Thymus (tissue), 11 donors: ENCODE data around the gene KYNU. TPM values are rescaled to one million over a fixed set of nuclear protein-coding genes. Genes with fewer than 3 reads are reported as not detected.
"Not testable (repeated sequence)": the region's sequence is repeated elsewhere in the genome, so short reads cannot be mapped to it uniquely, and the experiment has no call there.

Experiments used
- DNase-seq, 9 donors: peaks; one replicate each; pipeline ENCODE4 v3.0.0-alpha.2; 2013; ENCODE audit warnings: low spot score in 9 of 9, low read depth in 6 of 9, missing footprints in 1 of 9
- H3K27ac ChIP-seq, 2 donors: one replicate each; pipeline ENCODE4 v1.5.1; 2013; ENCODE audit warnings: control low read depth in 1 of 2, low read depth in 1 of 2, low read length in 1 of 2, mild to moderate bottlenecking in 1 of 2, moderate library complexity in 1 of 2
- H3K27me3 ChIP-seq, 2 donors: one replicate each; pipeline ENCODE4 v1.5.1; 2013; ENCODE audit warnings: low read length in 1 of 2; ENCODE audit not compliant: control insufficient read depth in 2 of 2, insufficient read depth in 1 of 2
- H3K36me3 ChIP-seq, 2 donors: one replicate each; pipeline ENCODE4 v1.5.1; 2013; ENCODE audit warnings: low read length in 1 of 2, mild to moderate bottlenecking in 1 of 2, moderate library complexity in 1 of 2; ENCODE audit not compliant: control insufficient read depth in 2 of 2, insufficient read depth in 2 of 2
- H3K4me1 ChIP-seq, 2 donors: one replicate each; pipeline ENCODE4 v1.5.1; 2013; ENCODE audit warnings: low read length in 2 of 2; ENCODE audit not compliant: control insufficient read depth in 2 of 2, insufficient read depth in 2 of 2
- H3K4me3 ChIP-seq, 2 donors: one replicate each; pipeline ENCODE4 v1.5.1; 2013; ENCODE audit warnings: low read length in 2 of 2, control low read depth in 1 of 2, mild to moderate bottlenecking in 1 of 2
- H3K9me3 ChIP-seq, 2 donors: one replicate each; pipeline ENCODE4 v1.5.1; 2013; ENCODE audit warnings: low read length in 1 of 2, mild to moderate bottlenecking in 1 of 2; ENCODE audit not compliant: control insufficient read depth in 2 of 2, insufficient read depth in 1 of 2
- WGBS: extraction: QIAGEN DNeasy Blood & Tissue Kit; methylation state at CpG from one replicate; pipeline ENCODE4 v1.1.7; 2013; 5-methylcytosine and 5-hydroxymethylcytosine counted together
- polyA plus RNA-seq: library from polyadenylated mRNA; stranded (reverse); fragments of 200-250 nt; gene quantifications from one replicate; pipeline ENCODE4 v1.2.3, GENCODE V29; 2013
- total RNA-seq: library from RNA; stranded (reverse); fragments of 120-200 nt; gene quantifications from one replicate; pipeline ENCODE4 v1.2.4, GENCODE V29; 2013
- donor health status: healthy.

KYNU gene
- total and polyA plus RNA-seq, 2 donors = 6.6 to 11.3 TPM

DNA sequence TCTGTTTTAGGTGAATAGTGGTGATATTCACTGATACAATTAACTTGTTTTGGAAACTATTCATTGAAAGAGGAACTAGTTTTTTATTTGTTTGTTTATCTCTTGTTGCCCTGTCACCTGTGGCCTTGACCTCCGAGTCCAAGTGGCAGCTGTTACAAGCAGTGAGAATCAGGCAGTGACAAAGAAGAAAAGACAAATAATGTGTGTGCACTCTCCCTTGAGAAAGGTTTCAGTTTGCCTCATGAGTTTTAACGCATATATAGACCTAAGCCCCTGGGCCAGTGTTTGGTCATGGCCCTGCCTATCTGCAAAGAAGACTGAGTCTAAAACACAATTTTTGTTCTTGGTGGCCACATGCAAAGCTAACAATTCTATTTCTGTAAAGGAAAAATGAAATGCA lies 15.3 kb downstream of the KYNU start:
- Histone ChIP-seq H3K4me3 (no peak overlapping the region), H3K9me3 (no peaks in the 10 kb centered on the region)
- WGBS = 92% methylated on average over 2 of the region's 2 CpGs

GRCh38 chr2:142893241-142893640 lies 15.8 kb downstream of the KYNU start:
- Histone ChIP-seq H3K9me3 (no peaks in the 10 kb centered on the region), H3K4me3 (no peak overlapping the region), H3K36me3 (no peaks in the 10 kb centered on the region), H3K27ac (no peak overlapping the region), H3K27me3 (no peaks in the 10 kb centered on the region), H3K4me1 (no peaks in the 10 kb centered on the region)
- no peak for DNase-seq
- WGBS = 93% methylated on average over 2 of the region's 2 CpGs

More for the DNA sequence above, 15.3 kb downstream of the KYNU start:
- Histone ChIP-seq H3K27me3 (no peaks in the 10 kb centered on the region), H3K27ac (no peak overlapping the region), H3K36me3 (no peaks in the 10 kb centered on the region), H3K4me1 (no peaks in the 10 kb centered on the region)
- DNase-seq = no peak

DNA sequence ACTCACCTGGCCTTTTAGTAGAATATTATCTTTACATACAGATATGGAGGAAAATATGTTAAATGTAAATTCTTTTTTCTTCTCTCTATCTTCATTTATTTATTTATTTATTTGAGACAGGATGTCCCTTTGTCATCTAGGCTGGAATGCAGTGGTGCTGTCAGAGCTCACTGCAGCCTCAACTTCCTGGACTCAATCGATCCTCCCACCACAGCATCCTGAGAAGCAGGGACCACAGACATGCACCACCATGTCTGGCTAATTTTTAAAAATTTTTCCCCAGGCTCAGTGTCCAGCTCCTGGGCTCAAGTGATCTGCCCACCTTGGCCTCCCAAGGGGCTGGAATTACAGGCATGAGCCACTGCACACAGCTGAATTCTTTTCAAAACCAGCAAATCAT lies 20.3 kb downstream of the KYNU start:
- H3K27ac ChIP-seq = no peak overlapping the region
- H3K4me3 ChIP-seq = no peak overlapping the region
- no peaks in the 10 kb centered on the region for H3K4me1 ChIP-seq
- H3K9me3 ChIP-seq = no peaks in the 10 kb centered on the region
- H3K36me3 ChIP-seq = no peaks in the 10 kb centered on the region
- H3K27me3 ChIP-seq = no peaks in the 10 kb centered on the region
- no peak for DNase-seq
- WGBS = 33% methylated on average over 1 of the region's 1 CpG

GRCh38 chr2:142900327-142900726 lies 22.9 kb downstream of the KYNU start:
- not testable (repeated sequence) for DNase-seq, H3K36me3 ChIP-seq, H3K4me3 ChIP-seq, H3K27ac ChIP-seq, H3K27me3 ChIP-seq, H3K9me3 ChIP-seq, H3K4me1 ChIP-seq
- 97% methylated on average over 4 of the region's 4 CpGs for WGBS

DNA sequence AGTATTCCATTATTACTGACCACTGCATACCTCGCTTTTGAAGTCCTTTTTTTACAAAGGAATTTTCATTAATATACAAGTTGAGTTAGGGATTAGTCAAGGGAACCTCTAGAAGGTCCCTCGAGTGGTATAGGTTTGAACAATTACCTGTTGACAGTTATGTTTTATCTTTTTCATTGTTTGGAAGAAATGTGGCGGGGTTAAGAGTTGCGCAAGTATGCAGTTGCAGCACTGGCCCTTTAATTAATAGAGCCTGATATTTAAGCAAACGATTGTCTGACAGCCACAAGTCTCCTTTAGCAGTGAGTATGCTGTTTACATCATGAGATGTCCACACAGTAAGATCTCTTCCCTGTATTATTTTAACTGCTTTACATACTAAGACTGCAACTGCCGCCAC lies 24.3 kb downstream of the KYNU start:
- 94% methylated on average over 6 of the region's 6 CpGs for WGBS
- no peak overlapping the region for H3K27ac ChIP-seq
- DNase-seq = no peak
- no peaks in the 10 kb centered on the region for H3K36me3 ChIP-seq
- no peaks in the 10 kb centered on the region for H3K4me1 ChIP-seq
- H3K27me3 ChIP-seq = no peaks in the 10 kb centered on the region
- H3K4me3 ChIP-seq = no peak overlapping the region
- no peaks in the 10 kb centered on the region for H3K9me3 ChIP-seq

- H3K27ac ChIP-seq, DNase-seq, H3K36me3 ChIP-seq, H3K27me3 ChIP-seq, H3K9me3 ChIP-seq, H3K4me1 ChIP-seq, H3K4me3 ChIP-seq: not testable (repeated sequence)
- WGBS = 93% methylated on average over 7 of the region's 7 CpGs
Measured at GRCh38 chr2:142903726-142904125, 26.3 kb downstream of the KYNU start.

- Histone ChIP-seq H3K27me3 (no peaks in the 10 kb centered on the region), H3K4me3 (no peak overlapping the region), H3K27ac (no peak overlapping the region), H3K4me1 (no peaks in the 10 kb centered on the region), H3K36me3 (no peaks in the 10 kb centered on the region), H3K9me3 (no peaks in the 10 kb centered on the region)
- DNase-seq = no peak
- 94% methylated on average over 2 of the region's 2 CpGs for WGBS
Measured at GRCh38 chr2:142907653-142908052, 30.2 kb downstream of the KYNU start.

- DNase-seq = no peak
- H3K36me3 ChIP-seq = no peaks in the 10 kb centered on the region
- H3K27ac ChIP-seq = no peak overlapping the region
- 93% methylated on average over 4 of the region's 4 CpGs for WGBS
- H3K4me3 ChIP-seq = no peak overlapping the region
- H3K27me3 ChIP-seq = no peaks in the 10 kb centered on the region
- peaks cover 0 to 4% of the 10 kb centered on the region in 2 donors for H3K9me3 ChIP-seq
- no peaks in the 10 kb centered on the region for H3K4me1 ChIP-seq
Measured at GRCh38 chr2:142914507-142915313, 37.2 kb downstream of the KYNU start.

- 99% methylated on average over 1 of the region's 1 CpG for WGBS
- no peak for DNase-seq
- Histone ChIP-seq H3K27ac (no peak overlapping the region), H3K9me3 (peaks cover 0 to 4% of the 10 kb centered on the region in 2 donors), H3K27me3 (no peaks in the 10 kb centered on the region), H3K4me3 (no peak overlapping the region), H3K4me1 (no peaks in the 10 kb centered on the region), H3K36me3 (no peaks in the 10 kb centered on the region)
Measured at GRCh38 chr2:142915502-142915901, 38.0 kb downstream of the KYNU start.
